Measurements from ENCODE around the gene HJURP.

DNA sequence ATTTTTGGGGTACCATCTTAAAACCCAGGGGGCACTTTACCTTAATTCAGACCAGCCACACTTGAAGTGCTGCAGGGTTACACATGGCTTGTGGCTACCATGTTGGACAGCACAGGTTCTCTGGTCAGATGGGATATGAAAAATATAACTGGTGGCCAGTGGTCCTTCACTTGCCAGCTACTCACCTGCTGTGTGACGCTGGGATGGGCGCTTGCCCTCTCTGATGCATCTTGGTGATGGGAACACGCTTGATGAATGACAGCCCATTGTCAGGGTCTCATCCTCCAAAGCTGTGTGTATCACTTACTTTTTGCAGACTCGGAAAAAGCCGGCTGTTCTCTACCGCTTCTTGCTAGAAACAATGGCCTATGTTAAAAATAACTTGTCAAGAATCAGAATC, 22.5 kb downstream of the HJURP start:
- TF ChIP-seq, protein P1, sequence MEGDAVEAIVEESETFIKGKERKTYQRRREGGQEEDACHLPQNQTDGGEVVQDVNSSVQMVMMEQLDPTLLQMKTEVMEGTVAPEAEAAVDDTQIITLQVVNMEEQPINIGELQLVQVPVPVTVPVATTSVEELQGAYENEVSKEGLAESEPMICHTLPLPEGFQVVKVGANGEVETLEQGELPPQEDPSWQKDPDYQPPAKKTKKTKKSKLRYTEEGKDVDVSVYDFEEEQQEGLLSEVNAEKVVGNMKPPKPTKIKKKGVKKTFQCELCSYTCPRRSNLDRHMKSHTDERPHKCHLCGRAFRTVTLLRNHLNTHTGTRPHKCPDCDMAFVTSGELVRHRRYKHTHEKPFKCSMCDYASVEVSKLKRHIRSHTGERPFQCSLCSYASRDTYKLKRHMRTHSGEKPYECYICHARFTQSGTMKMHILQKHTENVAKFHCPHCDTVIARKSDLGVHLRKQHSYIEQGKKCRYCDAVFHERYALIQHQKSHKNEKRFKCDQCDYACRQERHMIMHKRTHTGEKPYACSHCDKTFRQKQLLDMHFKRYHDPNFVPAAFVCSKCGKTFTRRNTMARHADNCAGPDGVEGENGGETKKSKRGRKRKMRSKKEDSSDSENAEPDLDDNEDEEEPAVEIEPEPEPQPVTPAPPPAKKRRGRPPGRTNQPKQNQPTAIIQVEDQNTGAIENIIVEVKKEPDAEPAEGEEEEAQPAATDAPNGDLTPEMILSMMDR (IDR thresholded peaks at IDR 0.05): no peak
- TF ChIP-seq POLR2A (IDR thresholded peaks at IDR 0.05): no peak
